HG02763 (cell line): Measurements from ENCODE around the gene TUBA1C.
"Not testable (repeated sequence)": the region's sequence is repeated elsewhere in the genome, so short reads cannot be mapped to it uniquely, and the experiment has no call there.

Source experiments
- ATAC-seq: cut with Tn5 transposase; IDR thresholded peaks from one replicate; pipeline ENCODE4 v1.9.1; 2021; ENCODE audit warnings: mild to moderate bottlenecking, moderate library complexity; ENCODE audit not compliant: unreplicated experiment

Gene TUBA1C

DNA sequence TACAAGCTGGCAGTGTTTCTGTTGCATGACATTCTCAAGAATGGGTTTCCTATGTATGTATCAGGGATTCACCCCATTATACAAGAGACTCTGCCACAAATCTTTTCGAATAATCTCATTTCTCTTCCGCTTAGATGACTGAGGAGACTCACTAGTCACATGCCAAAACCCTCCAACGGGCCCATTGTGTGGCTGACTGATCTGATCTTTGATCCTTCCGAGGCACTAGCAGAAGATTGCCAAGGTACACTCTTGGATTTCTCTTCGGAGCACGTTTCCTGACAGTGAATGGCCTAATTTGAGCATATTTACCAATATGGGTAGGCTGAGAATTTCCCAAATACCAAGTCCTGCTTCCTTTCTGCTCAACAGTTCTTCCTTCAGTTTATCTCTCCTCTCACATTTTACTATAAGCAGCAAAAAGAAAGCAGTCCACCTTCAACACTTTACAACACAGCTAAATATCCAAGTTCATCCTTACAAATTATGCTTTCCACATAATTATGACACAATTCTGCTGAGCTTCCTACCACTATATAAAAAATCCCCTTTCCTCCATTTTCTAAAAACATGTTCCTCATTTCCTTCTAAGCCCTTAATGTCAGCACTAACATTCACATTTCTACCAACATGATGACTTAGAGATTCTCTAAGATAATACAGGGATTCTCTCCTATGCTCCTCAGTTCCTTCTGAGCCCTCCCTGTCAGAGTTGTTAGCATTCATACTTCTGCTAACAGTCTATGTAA is 41.1 kb downstream of the TUBA1C start:
- ATAC-seq, result no peak

DNA sequence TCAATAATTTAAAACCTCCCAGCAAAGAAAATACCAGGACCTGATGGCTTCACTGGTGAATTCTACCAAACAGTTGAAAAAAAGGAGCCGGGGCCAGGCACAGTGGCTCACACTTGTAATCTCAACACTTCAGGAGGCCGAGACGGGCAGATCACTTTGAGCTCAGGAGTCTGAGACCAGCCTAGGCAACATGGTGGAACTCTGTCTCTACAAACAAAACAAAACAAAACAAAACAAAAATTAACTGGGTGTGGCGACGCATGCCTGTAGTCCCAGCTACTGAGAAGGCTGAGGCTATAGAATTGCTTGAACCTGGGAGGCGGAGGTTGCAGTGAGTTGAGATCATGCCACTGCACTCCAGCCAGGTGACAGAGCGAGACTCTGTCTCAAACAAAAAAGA is 44.5 kb downstream of the TUBA1C start:
- no peak for ATAC-seq

DNA sequence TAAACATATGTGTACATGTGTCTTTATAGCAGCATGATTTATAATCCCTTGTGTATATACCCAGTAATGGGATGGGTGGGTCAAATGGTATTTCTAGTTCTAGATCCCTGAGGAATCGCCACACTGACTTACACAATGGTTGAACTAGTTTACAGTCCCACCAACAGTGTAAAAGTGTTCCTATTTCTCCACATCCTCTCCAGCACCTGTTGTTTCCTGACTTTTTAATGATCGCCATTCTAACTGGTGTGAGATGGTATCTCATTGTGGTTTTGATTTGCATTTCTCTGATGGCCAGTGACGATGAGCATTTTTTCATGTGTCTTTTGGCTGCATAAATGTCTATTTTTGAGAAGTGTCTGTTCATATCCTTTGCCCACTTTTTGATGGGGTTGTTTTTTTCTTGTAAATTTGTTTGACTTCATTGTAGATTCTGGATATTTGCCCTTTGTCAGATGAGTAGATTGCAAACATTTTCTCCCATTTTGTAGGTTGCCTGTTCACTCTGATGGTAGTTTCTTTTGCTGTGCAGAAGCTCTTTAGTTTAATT is 45.6 kb downstream of the TUBA1C start:
- not testable (repeated sequence) for ATAC-seq

DNA sequence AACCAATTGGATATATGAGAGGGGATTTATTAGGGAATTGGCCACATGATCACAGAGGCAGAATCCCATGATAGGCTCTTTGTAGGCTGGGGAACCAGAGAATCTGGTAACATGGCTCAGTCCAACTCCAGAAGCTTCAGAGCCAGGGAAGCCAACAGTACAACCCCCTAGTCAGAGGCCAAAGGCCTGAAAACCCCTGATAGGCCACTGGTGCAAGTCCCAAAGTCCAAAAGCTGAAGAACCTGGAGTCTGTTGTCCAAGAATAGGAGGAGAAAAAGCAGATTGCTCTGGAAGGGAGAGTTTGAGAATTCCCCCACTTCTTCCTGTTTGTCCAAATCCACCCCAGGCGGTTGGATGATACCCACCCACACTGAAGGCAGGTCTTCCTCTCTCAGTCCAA is 49.9 kb downstream of the TUBA1C start:
- no peak for ATAC-seq

DNA sequence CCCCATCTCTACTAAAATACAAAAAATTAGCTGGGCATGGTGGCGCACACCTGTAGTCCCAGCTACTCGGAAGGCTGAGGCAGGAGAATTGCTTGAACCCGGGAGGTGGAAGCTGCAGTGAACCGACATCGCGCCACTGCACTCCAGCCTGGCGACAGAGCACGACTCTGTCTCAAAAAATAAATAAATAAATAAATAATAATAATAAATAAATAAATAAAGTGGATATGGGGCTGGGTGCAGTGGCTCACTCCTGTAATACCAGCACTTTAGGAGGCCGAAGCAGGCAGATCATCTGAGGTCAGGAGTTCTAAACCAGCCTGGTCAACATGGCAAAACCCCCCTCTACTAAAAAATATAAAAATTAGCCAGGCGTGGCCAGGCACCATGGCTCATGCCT is 52.2 kb downstream of the TUBA1C start:
- ATAC-seq, result not testable (repeated sequence)

DNA sequence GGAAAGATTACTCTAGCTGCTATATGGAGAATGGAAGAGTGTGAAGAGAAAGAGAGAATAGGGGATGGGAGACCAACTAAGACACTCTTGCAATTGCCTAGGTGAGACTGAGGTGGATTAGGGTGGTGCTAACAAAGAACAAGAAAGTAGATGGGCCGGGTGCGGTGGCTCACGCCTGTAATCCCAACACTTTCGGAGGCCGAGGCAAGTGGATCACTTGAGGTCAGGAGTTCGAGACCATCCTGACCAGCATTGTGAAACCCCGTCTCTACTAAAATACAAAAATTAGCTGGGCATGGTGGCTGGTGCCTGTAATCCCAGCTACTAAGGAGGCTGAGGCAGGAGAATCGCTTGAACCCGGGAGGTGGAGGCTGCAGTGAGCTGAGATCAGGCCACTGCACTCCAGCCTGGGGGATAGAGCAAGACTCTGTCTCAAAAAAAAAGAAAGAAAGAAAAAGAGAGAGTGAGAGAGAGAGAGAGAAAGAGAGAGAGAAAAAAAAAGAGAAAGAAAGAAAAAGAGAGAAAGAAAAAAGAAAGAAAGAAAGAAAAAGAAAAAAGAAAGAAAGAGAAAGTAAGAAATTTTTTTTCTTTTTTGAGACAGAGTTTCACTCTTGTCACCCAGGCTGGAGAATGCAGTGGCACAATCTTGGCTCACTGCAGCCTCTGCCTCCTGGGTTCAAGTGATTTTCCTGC is 55.7 kb downstream of the TUBA1C start:
- not testable (repeated sequence) for ATAC-seq

DNA sequence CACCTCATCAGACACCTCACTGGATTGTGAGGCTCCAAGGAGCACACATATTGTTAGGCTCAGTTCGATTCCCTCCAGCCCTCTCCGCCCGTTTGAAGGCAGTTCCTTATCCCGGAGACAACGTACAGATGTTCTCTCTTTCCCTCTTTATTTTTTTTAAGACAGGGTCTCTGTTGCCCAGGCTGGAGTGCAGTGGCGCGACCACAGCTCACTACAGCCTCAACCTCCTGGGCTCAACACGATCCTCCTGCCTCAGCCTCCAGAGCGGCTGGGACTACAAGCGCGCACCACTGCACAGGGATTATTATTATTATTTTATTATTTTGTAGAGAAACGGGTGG is 57.5 kb downstream of the TUBA1C start:
- ATAC-seq, result no peak

DNA sequence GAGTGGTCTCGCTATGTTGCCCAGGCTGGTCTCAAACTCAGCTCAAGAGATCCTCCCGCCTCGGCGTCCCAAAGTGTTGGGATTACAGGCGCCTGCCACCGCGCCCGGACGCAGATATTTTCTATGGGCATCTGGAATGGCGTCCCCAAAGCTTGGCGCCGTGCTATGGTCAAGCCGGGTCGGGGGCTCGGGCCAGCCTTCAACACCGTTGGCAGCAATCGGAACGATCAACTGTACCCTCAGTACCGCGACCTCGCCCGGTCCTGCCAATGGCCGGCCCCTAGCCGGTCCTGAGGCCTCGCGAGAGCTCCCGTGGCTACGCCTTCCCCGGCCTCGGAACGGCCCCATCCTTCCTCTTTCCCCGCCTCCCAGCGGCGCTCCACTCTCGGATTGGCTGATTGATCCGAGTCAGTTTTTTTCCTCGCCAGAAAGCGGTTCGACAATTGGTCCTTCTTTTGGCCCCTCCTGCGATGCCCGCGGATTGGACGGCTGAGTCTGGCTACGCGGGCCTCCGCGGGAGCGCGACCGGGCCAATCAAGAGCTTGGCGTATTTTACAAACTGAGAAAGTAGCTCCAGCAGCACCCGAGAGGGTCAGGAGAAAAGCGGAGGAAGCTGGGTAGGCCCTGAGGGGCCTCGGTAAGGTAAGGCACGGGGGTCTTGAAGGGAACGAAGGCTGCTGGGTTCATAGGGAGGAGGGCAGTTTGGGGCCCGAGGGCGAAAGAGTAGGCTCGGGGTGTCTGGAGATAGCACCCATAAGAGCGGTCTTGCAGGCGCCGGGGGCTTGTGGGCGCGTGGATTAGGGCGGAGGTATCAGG is 58.0 kb downstream of the TUBA1C start, which contains the start of gene TROAP:
TROAP (plus strand) TSS at position 548 of the 816 bp plus-strand sequence. CDS start 354 bp downstream, outside the sequence.
- ATAC-seq, result peak; percentile 98

DNA sequence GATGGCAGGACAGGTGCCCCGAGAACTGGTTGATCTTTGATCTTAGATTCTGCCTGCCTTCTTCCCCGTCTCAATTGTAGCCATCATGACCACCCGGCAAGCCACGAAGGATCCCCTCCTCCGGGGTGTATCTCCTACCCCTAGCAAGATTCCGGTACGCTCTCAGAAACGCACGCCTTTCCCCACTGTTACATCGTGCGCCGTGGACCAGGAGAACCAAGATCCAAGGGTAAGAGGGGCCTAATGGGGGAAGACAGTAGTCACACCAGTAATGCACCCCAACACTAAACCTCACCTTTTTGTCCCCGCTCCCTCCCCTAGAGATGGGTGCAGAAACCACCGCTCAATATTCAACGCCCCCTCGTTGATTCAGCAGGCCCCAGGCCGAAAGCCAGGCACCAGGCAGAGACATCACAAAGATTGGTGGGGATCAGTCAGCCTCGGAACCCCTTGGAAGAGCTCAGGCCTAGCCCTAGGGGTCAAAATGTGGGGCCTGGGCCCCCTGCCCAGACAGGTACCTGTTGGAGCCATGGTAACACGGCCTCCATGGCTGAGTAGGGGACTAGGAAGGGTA is 58.7 kb downstream of the TUBA1C start:
- ATAC-seq, result no peak
